Measurements from ENCODE around the gene TDRD12.
"Not testable (repeated sequence)": the region's sequence is repeated elsewhere in the genome, so short reads cannot be mapped to it uniquely, and the experiment has no call there.

TDRD12 gene

DNA sequence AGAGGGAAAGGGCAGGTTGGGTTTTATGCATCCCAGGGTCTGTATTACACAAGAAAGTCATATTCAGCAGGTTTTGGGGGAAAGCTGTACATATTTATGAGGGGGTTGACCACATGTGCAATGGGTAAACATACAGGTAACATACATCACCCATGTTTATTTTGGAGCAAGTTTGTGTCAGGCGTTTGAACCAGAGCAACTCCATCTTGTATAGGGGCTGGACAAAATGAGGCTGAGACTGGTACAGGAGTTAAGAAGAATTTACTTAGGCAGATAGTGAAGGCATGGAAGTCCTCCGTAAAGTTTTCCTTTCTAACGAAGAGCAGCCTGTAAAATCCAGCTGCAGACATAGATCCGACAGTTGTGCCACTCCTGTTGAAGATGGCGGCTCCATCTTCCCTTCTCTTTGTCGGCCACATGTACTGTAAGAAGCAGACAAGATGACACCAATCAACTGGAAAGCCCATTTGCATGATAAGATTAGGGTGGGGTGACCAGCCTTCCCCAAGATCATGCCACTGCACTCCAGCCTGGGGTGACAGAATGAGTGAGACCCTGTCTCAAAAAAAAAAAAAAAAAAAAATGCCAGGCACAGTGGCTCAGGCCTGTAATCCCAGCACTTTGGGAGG lies 32.6 kb upstream of the TDRD12 start:
- no peak overlapping the region for H3K27ac ChIP-seq
- TF ChIP-seq, protein P1, sequence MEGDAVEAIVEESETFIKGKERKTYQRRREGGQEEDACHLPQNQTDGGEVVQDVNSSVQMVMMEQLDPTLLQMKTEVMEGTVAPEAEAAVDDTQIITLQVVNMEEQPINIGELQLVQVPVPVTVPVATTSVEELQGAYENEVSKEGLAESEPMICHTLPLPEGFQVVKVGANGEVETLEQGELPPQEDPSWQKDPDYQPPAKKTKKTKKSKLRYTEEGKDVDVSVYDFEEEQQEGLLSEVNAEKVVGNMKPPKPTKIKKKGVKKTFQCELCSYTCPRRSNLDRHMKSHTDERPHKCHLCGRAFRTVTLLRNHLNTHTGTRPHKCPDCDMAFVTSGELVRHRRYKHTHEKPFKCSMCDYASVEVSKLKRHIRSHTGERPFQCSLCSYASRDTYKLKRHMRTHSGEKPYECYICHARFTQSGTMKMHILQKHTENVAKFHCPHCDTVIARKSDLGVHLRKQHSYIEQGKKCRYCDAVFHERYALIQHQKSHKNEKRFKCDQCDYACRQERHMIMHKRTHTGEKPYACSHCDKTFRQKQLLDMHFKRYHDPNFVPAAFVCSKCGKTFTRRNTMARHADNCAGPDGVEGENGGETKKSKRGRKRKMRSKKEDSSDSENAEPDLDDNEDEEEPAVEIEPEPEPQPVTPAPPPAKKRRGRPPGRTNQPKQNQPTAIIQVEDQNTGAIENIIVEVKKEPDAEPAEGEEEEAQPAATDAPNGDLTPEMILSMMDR (conservative IDR thresholded peaks at IDR 0.05): no peak

DNA sequence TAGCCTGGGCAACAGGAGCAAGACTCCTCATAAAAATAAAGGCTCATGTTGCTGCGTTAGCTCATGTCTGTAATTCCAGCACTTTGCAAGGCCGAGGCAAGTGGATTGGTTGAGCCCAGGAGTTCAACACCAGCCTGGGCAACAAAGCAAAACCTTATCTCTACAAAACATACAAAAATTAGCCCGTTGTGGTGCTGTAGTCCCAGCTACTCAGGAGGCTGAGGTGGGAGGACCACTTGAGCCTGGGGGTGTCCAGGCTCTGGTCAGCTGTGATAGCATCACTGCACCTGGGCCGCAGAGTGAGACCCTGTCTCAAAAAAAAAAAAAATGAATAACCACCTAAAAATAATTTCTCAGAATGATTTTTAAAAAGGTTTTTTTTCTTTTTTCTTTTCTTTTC lies 31.9 kb upstream of the TDRD12 start:
- TF ChIP-seq, protein P1 (conservative IDR thresholded peaks at IDR 0.05): no peak
- H3K27ac ChIP-seq: no peak overlapping the region

DNA sequence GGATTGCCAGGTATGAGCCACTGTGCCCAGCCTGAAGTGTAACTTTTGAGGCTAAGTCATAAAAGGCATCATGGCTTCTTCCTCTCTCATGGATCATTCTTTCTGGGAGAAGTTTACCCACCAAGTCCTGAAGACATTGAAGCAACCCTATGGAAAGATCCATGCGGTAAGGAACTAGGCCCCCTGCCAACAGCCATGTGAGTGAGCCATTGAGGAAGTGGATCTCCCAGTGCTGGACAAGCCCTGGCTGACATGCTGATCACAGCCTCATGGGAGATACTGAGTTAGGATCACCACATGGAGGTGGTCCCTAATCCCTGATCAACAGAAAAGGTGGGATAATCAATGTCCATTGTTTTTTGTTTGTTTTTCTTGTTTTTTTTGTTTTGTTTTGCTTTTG lies 31.3 kb upstream of the TDRD12 start:
- H3K27ac ChIP-seq: no peak overlapping the region
- TF ChIP-seq, protein P1 (conservative IDR thresholded peaks at IDR 0.05): no peak

DNA sequence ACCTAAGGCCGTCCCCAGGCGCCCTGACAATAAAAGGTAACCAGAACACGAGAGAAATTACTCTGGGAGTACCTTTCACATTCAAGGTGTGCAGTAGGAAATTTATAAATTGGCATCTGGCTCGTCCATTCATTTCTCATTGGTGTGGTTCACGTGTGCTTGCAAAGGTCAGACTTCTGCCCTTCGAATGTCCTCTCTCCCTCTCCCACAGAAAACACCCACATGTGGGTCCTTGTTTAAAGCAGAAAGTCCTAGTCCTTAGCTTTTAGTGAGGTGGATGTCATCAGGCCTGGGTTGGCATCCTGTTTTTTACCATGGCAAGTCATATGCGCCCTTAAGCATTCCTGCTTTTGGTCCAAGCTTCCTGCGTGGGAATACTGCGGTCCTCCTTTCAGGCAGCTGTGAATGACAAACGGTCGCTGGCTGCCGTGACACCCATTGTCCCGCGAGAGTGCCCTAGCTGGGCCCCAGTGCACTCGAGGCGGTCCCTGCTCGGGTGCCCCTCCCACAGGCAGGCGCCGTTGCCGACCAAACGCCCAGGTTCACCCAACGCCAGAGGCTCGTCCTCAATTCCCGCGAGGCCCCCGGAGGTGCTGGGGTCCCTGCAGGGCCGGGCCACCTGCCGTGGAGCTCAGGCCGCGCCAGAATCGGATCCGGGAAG lies 28.1 kb upstream of the TDRD12 start, which contains the start of gene NUDT19:
Gene NUDT19, plus strand, starts transcription at position 531 of the 661 bp plus-strand sequence. CDS start 140 bp downstream, outside the sequence.
- H3K27ac ChIP-seq: peak within 1 kb of the TSS; percentile 97

DNA sequence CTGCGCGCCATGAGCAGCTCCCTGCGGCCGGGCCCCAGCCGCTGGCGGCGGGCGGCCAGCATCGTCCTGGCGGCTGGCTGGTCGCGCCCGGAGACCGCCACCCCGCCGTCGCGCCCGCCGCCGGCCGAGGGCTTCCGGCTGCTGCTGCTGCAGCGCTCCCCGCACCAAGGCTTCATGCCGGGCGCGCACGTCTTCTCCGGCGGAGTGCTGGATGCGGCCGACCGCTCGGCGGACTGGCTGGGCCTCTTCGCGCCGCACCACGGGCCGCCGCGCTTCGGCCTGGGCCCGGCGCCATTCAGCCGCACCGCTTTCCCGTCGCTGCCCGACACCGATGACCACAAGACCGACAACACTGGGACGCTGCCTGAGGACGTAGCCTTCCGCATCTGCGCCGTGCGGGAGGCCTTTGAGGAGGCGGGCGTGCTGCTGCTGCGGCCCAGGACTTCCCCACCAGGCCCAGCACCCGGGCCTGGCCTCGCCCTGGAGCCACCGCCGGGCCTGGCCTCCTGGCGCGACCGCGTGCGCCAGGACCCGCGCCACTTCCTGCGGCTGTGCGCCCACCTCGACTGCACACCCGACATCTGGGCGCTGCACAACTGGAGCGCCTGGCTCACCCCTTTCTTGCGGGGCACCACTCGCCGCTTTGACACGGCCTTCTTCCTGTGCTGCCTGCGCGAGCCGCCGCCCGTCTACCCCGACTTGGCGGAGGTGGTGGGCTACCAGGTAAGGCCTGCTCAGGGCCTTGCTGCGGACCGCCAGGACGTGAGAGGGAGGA lies 27.4 kb upstream of the TDRD12 start:
- TF ChIP-seq, protein P1 (conservative IDR thresholded peaks at IDR 0.05): no peak
- H3K27ac ChIP-seq: peak overlapping the region; percentile 97

More for the DNA sequence above, 28.1 kb upstream of the TDRD12 start, which contains the start of gene NUDT19:
- TF ChIP-seq, protein P1 (conservative IDR thresholded peaks at IDR 0.05): no peak

DNA sequence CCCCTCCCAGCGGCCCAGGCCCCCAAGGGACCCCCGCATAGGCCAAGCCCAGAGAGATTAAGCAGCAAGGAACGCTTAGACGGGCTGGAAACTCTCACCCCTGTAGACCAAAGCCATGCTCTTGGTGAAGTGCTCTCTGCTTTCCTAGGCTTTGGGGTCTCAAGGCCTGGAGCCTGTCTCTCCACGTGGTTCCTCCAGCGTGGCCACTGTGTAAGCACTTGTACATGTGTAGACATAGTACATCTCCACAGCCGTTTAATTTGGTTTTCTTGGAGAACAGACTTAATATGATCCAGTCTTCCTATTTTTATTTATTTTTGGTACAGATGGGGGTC lies 26.9 kb upstream of the TDRD12 start:
- peak overlapping the region; percentile 97 for H3K27ac ChIP-seq
- TF ChIP-seq, protein P1 (conservative IDR thresholded peaks at IDR 0.05): no peak

DNA sequence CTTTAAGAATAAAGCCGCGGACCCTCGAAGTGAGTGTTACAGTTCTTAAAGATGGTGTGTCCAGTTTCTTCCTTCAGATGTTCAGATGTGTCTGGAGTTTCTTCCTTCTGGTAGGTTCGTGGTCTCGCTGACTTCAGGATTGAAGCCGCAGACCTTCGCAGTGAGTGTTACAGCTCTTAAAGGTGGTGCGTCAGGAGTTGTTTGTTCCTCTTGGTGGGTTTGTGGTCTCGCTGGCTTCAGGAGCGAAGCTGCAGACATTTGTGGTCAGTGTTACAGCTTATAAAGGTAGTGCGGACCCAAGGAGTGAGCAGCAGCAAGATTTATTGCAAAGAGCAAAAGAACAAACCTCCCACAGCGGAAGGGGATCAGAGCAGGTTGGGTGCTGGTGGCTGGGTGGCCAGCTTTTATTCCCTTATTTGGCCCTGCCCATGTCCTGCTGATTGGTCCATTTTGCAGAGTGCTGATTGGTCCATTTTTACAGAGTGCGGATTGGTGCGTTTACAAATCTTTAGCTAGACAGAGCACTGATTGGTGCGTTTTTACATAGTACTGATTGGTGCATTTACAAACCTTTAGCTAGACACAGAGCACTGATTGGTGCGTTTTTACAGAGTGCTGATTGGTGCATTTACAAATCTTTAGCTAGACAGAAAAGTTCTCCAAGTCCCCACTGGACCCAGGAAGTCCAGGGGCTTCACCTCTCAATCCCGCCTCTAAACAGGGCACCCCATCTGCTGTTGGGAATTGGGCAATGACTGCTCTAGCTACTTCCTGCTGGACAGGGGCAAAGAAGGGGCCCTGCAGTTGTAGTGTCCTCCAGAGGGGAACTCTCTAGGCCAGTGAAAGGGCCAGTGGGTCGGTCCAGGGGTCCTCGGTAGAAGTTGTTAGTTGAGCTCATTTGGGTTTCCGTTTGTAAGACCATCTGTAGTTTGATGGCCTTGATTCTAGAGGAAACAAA lies 26.1 kb upstream of the TDRD12 start:
- peak overlapping the region; percentile 97 for H3K27ac ChIP-seq

DNA sequence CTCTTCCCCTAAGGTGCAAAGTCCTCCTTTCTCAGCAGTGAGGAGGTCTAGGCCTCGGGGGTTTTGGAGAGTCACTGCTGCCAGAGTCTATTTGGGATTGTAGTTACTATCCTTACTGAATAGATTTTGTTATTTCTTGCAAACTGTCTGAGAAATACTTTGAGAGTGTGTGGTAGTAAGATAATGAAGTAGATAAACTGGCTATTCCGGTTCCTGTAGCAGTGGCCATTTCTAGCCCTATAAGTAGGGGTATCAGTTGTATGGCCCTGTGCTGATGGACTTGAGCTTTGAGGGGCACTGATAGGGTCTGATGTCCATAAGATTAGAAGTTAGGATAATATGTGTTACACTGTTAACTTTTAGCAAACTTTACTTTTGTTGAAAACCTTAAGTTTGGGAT lies 25.3 kb upstream of the TDRD12 start:
- peak overlapping the region; percentile 97 for H3K27ac ChIP-seq

DNA sequence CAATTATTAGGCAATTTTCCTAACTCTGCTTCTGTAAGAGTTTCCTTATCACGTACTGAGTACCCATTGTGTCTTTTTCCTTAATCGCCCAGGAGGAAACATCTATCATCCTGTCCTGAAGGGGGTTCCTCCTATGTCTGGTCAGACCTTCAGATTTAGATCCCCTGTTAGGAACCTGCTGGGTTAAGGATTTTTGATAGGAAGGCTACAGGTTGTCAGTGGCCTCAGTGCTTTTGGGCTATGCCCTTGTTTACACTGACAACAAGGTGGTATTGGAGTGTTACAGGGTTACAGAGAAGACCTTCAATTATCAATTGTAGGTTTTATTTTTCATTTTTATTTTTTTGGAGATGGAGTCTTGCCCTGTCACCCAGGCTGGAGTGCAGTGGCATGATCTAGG lies 24.7 kb upstream of the TDRD12 start:
- H3K27ac ChIP-seq: peak overlapping the region; percentile 97; the same call in 1 of the 2 replicates

DNA sequence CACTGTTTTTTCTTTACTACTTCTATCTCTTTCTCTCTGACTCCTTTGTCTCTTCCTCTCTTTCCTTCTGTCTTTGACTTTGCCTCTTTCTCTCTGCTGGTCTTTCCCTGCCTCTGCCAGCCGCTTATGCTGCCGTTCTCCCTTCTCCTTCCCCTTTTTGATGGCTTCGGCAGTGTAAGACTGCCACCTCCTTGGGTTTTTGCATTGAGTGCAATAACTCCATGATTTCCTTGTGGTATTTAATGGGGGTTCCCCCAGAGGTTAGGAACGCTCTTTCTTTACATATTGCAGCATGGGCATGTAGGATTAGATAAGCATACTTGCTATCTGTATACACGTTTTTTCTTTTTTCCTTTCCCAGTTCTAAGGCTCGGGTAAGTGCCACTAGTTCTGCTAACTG lies 24.1 kb upstream of the TDRD12 start:
- peak overlapping the region; percentile 10; the same call in 1 of the 2 replicates for H3K27ac ChIP-seq

DNA sequence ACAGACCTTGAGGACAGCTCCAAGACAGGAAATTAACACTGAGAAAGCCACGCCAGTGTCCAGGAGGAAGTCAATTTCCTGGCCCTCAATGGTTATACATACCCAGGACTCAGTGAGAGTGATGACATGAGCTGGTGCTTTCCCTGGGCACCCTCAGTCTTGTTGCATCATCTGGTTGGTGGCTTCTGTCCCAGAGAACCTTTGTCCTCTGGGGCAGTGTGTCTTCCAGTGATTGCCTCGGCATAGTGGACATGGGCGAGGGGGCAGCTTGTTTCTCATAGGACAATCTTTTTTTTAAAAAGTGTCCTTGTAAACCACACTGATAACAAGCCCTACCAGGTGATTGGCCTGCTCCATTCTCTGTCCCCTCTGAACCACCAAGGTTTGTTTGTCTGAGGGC lies 22.8 kb upstream of the TDRD12 start:
- not testable (repeated sequence) for H3K27ac ChIP-seq

DNA sequence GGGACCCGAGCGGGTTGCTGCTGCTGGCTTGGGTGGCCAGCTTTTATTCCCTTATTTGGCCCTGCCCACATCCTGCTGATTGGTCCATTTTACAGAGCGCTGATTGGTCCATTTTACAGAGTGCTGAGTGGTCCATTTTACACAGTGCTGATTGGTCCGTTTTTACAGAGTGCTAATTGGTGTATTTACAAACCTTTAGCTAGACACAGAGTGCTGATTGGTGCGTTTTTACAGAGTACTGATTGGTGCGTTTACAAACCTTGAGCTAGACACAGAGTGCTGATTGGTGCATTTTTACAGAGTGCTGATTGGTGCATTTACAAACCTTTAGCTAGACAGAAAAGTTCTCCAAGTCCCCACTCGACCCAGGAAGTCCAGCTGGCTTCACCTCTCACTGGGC lies 19.4 kb upstream of the TDRD12 start:
- H3K27ac ChIP-seq: not testable (repeated sequence)

All from VCaP (cell line).